ENCODE measurements around the gene VANGL2. TPM values are rescaled to one million over a fixed set of nuclear protein-coding genes. Genes with fewer than 3 reads are reported as not detected.
A peak's percentile ranks its signal among the peaks of the same experiment; 100 is the strongest.
"Not testable (repeated sequence)": the region's sequence is repeated elsewhere in the genome, so short reads cannot be mapped to it uniquely, and the experiment has no call there.

Gene VANGL2
- total RNA-seq, 1 donor from 2014 or later: under 0.01 TPM

DNA sequence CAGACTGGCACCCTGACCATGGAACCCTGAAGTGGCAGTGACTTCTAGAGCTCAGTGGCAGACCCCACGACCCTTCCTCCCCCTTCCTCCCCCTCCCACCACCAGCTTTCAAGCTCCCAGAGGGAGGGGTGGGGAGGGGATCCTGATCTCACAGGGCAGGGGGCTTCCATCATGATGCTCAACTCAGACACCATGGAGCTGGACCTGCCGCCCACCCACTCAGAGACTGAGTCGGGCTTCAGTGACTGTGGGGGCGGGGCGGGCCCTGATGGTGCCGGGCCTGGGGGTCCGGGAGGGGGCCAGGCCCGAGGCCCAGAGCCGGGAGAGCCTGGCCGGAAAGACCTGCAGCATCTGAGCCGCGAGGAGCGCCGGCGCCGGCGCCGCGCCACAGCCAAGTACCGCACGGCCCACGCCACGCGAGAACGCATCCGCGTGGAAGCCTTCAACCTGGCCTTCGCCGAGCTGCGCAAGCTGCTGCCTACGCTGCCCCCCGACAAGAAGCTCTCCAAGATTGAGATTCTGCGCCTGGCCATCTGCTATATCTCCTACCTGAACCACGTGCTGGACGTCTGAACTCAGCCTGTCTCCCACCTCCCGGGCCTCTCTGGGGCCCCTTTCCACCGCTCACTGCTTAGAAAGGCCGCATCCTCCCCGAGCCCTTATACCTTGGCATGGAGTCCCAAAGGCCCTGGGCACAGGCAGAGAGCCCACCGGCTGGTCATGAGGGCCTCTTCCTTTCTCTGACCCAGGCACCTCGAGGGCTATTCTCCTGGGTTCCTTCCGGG, 29.6 kb upstream of the VANGL2 start:
- no peak for DNase-seq

DNA sequence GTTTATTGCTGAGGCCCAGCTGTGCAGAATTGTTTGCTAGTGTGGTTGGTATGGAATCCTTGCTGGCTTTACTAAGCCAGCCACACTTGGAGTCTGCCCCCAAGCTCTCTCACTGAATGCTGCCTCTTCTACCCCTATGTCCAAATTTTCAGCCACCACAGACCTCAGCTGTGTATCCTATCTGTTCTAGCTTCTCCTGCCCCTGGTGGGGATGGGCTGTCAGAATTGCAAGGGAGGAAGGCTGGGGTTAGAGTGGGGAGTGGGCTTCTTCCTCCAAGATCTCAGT, 29.1 kb upstream of the VANGL2 start:
- no peak for DNase-seq

DNA sequence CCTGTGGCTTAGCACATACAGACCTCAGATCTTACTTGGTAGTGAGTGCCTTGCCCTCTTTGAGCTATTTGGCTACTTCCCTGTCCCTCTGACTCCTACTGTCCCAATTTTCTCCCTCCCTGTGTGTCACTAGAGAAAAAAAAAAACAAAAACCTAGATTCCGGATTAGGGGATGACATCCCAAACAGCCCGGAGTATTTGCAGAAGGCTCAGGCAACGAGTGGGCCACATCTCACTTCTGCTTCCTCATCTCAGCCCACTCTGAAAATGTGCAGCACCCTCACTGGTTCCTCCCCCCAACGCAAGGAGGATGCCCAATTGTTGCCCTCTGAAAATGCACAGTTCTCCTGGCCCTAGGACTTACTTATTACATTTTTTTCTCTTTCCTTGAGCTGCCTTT, 28.6 kb upstream of the VANGL2 start:
- no peak for DNase-seq

DNA sequence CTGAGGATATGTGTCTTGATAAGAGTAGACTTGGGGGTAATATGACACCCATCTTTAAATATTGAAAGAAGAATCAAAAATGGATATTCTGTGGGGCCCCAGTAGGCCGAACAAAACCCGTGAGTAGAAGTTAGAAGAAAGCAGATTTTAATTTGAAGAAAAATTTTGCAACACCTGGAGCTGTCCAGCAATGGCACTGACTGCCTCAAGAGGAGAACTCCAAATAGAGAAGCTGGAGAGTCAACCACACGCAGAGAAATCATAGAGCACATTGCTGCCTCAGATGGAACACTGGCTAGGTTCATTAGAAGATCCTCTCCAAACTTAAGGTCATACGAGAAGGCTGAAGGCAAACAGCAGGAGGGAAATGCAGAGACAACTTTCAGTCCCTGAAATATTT, 26.7 kb upstream of the VANGL2 start:
- no peak for DNase-seq

DNA sequence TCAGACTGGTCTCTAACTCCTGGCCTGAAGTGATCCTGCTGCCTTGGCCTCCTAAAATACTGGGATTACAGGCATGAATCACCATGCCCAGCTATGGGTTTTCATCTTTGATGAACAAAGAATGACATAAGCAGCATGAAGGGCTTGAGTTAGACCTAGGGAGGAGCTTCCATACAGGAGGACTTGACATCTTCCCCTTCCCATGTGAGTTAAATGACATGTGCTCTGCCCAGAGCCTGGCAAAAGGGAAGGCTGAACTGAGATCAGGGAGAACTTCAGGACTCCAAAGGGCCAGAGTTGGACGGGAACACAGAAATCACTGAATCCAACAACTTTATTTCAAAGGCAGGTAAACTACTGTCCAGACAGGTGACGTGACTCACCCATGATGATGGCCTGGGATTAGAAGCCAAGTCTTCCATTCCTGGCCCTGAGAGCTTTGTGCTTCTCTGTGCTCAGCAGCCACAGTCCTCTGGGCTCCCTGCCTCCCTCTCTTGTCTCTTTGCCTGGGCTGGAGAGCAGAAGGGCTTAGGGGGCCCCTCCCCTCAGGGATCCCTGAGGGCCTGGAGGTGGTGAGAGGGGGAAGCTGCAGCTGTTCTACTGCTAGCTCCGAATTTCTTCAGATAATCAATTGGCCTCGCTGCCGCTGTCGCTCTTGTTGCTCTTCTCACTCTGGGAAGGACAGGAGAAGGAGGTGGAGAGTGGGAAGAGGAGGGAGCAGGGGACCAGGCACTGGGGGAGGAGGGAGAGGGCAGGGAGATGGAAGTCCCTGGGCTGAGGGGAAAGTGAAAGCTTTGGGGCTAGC, 25.9 kb upstream of the VANGL2 start:
- DNase-seq: no peak

DNA sequence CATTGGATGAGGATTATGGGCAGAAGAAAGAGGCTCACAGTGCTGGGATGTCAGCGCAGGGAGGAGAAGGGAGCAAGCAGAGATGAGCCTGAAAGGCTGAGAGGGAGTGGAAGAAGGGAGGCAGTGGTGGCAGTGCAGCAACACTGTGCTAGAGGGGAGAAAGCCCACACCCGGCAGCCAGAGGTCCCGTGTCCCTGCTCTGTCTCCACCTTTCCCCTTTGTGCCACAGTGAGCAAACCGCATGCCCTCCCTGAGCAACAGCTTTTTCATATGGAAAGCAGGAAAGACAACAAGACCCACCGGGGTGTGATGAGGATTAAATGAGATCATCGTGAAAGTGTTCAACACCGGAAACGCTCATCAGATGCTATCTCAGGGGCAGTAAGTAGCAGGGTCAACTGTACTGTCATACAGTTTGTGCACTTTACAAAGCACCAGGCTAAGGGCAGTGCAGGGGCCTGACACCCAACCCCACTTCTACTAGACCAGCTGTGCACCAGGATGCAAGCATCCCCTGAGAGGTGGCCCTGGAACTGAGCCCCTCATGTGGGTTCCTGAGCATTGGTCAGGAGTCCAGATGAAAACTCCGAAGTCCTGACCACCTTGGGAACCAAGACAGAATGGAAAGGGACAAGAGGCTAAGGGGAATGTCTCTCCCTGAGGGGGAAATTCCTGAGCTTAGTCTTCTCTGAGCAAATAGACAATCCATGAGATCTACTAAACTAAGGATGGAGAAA, 24.4 kb upstream of the VANGL2 start:
- DNase-seq: peak; percentile 13

DNA sequence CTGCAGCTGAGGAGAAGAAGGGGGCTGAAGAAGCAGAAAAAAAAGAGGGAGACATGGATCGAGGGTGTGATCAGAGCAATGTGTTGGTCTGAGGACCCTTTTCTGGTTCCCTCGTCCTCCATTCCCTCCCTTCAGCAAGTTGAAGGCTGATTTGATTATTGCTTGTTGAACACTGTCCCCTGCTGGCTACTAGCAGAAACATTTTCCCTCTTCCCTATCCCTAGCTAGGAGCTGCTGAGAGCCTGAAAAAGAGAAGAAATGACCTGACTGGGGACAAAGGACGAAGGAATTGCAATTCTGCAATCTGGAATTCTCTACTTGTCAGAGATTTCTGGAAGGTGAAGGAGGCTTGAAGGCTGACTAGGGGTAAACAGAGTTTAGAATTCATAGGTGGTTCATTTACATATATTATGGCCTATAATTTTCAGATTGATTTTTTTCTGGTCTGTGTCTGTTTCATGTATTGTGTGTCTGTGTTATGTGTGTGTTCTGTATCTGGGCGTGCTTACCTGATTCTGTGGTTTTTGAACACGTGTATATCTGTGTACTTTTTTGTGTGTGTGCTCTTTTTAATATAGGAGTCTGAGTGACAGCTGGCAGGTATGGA, 23.7 kb upstream of the VANGL2 start:
- peak; percentile 77 for DNase-seq

DNA sequence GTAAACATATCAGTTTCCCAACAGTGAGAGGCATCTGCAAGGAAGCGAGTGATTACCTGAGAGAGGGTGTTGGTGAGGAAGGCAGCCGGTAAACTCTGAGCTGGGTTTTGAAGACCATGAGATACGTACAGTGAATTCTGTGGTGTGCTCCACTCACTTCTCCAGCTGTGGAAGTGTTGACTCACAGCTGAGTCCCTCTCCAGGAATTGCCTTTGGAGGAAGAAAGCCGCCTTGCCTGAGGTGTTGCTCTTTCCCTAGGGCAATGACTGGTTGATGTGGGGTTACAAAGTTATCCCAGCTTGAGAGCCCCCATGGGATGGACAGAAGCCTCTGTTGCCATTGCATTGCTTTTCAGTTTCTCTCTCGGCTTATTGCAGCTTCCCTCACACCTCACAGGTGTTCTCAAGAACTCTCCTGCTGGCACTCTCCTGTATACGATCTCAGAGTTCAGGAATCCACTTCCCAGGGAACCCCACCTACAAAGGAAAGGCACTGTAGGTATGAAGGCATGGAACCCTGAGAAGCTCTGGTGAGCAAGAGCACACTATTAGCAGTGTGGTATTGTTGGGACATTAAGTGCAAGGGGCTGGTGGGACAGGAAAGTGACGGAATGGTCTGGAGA, 22.7 kb upstream of the VANGL2 start:
- no peak for DNase-seq

DNA sequence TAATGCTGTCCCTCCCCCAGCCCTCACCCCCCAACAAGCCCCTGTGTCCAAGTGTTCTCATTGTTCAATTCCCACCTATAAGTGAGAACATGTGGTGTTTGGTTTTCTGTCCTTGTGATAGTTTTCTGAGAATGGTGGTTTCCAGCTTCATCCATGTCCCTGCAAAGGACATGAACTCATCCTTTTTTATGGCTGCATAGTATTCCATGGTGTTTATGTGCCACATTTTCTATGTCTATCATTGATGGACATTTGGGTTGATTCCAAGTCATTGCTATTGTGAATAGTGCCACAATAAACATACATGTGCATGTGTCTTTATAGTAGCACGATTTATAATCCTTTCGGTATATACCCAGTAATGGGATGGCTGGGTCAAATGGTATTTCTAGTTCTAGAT, 15.6 kb upstream of the VANGL2 start:
- DNase-seq: not testable (repeated sequence)

DNA sequence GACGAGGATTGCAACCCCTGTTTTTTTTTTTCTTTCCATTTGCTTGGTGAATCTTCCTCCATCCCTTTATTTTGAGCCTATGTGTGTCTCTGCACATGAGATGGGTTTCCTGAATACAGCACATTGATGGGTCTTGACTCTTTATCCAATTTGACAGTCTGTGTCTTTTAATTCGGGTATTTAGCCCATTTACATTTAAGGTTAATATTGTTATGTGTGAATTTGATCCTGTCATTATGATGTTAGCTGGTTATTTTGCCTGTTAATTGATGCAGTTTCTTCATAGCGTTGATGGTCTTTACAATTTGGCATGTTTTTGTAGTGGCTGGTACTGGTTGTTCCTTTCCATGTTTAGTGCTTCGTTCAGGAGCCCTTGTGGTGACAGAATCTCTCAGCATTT, 12.0 kb upstream of the VANGL2 start:
- DNase-seq: not testable (repeated sequence)

DNA sequence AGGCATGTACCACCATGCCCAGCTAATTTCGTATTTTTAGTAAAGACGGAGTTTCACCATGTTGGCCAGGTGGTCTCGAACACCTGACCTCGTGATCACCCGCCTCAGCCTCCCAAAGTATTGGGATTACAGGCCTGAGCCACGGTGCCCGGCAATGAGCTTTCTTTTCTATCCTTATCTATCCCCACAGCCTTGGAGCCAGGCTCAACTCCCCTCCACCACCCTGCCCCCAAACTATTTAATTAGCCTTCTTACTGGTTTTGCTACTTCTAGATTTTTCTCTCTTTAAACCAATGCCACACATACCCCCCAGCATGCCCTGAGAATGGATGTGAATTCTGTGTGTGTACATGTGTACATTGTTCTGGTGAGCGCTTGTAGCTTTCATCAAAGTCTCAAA, 5.7 kb upstream of the VANGL2 start:
- DNase-seq: no peak

DNA sequence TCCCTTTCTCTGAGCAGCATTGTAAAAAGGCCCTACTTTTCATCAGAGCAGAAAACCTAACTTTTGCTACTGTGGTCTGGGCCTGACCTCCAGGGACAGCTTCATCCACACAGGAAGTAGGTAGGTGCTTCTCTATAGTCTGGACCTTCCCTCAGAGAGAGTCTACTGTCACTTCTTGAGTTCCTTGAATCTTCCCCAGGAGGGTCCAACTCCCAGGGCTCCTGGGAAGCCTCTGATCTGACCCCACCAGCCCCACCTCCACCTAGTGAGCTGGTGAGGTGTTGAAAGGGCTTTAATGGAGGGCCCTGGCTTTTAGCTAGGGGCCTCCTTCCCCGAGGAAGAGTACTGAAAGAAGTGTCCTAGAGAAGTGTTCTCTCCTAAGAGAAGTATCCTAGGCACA, 2.7 kb upstream of the VANGL2 start:
- DNase-seq: no peak

DNA sequence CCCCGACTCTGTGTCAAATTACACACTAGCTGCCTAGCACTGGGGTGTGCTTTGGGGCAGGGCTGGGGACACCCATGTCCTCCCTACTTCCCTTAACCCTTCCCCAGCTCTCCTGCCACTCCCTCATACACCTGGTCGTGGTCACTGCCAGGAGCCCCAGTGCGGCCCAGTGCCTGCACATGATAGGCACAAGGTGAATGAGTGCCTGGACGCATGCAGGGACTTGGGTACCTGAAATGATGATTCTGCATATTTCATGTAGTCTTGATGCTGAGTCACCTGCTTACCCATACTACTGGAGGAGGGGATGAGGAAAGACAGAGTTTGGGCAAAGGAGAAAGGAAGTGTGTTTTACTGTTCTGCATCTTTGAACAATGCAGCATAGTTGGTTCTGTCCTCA, 1.5 kb upstream of the VANGL2 start:
- DNase-seq: no peak

DNA sequence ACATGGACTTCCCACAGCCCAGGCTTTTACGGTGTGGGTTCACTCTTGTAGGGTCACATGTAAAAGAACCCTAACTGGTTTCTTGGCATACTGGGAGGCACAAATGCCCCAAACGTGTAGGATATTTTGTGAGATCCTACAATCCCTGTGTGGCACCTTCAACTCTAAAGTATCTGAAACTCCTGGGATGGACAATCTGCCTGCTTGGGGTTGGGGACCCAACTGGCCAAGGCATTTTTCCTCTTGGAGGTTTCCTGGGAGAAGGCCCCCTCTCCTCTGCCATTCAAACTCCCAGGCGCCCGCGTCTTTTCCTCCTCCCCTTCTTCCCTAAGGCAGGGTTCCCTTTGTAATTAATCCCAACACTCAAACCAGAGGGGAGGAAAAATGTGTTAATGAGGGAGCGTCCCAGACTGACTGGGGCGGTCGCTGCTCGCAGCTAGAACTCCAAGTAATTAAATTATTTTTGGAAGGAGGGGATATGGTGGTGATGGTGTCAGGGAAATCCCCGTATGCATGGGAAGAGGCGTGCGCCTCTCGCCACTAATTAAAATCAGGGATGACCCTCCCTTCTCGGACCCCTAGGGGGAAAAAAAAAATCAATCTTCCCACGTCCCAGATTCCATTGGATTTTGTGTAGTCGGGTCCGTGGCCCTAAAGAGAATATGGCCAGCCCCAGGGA, 681 bp upstream of the VANGL2 start:
- no peak for DNase-seq

DNA sequence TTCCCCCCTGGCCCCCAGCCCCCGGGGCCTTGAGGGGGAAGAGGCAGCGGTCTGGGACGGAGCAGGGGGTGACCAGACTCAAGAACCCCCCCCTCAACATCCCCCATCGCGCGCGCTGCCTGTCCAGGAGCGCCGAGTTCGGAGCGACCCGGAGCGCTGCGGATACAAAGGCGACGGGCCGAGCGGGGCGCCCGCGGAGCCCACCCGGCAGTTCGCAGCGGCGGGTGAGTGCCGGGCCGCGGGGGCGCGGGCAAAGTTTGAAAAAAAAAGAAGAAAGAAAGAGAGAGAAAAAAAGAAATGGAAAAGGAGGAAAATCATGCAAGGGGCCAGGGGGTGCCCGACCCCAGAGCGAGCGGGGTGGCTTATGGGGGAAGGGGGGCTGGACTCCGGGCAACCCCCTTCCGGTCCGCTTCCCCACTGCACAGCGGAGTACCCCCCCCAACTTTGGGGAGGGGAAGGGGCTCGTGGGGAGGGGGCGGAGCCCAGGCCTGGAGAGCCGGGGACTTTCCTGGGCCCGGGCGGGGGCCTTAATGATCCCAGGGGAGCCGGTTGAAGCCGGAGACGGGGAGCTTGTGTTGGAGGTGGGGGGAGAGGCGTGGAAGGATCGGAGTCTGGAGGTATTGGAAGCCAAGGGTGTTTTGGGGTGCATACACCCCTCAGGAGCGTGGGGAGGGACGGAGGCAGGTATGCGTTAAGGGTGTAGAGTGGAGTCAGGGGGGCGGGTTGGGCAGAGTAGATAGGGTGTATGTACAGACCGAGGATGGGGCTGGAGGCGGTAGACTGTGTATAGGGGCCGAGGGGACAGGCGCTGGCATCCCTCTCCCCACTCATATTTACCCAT, 502 bp downstream of the VANGL2 start:
- DNase-seq: no peak

DNA sequence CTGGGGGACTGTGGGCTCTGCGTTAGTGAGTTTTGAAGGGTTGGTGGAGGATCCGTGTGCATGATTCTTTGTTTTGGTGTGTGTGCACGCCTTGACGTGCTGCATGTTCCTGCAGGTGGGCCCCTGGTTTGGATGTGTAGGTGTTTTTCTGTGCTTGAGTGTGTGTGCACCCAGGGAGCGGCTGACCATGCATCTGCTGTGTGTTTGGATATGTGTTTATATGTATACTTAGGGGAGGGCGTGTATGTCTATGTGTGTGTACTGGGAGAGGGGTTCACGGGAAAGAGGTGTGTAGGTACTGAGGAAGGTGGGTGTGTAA, 1.1 kb downstream of the VANGL2 start:
- no peak for DNase-seq

DNA sequence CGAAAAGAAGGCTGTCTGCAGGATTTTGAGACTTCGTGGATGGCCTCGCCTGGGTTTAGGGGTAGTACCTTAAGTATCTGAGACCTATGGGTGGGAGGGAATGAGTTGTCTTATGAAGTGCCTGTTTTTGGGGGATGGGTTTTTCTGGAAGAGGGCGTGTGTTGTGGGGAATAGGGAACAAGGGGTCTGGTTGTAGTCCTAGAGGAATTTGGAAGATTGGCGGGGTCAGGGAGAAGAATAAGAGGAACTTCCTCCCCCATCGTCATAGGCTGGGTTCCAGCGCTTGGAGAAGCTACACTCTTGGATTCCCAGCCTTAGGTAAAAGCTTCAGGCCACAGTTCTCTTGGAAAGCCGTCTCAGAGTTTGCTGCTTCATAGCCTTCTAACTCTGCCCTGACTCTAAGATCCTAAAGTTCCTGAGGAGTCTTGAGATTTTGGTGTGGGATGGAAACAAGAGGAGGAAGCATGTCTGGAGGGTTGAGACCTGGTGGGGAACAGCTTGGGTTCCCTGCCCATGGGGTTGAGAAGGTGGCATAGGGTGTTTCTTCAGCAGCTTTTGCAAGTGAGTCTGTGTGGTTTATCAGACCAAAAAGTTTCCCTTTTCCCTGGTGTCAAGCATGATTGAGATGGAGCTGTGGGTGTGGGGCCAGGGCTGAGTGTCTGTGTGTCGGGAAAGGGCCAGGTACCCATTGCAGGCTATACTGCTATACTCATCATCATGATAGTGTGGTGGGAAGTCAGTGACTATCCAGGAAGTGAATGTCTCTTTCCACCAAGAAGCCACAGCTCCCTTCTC, 1.8 kb downstream of the VANGL2 start:
- DNase-seq: no peak

DNA sequence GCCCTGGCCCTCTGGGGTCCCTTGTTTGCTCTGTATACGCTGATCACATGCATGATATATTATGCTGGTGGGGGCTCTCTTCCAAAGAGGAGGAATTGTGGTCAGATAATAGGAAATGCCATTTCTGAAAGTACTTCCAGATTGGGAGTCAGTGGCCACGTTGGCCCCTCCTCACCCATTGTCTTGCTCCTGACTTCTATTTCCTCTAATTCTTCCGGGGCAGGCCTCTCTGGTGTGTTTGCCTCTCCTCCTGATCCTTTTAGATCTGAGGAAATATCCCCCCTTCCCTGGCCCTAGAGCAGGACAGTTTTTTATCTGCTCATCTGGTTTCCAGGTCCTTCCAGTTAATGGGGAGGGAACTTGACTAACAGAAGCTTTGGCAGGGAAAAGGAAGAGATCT, 2.9 kb downstream of the VANGL2 start:
- DNase-seq: peak; percentile 64

DNA sequence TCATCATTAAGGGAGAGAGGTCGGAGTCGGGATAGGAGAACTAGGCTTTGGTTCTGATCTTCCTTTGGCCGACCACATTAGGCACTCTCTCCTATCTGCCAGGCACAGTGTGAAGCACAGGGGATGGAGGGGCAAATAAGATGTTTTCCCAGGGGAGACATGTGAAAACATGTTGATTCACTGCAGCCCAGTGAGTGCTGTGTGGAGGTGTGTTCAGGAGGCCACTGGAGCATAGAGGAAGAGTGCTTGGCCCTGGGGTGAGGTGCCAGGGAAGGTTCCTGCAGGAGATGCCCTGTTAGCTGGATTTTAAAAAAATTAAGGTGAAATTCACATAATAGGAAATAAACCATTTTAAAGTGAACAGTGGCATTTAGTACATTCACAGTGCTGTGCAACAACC, 3.7 kb downstream of the VANGL2 start:
- DNase-seq: no peak

DNA sequence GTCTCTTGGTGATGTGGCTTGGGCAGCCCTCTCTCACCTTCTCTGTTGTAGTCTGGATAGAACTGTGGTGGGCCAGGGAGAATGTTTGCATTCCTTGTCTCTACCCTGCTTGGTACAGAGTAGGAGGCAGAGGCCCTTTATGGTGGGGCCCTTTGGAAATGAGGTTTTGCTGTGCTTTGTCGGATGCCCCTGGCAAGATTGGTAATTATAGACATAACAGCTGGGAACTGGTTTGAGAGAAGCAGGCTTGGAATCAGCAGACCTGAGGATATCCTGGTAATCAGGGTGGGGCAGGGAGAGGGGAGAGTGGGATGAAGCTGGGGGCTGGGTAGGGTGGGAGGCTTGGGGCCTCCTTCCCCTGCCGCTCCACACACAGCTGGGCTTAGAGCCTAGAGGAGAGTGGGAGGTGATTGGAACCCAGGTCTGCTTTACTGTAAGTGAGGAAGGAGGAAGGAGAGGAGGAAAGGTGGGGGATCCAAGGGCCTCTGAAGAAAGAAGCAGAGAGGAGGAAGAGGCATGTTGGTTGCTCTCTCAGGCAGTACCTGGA, 5.0 kb downstream of the VANGL2 start:
- DNase-seq: no peak
